Neural cell (in vitro differentiated cells): ENCODE results near the gene SYP. TPM values are rescaled to one million over a fixed set of nuclear protein-coding genes. Genes with fewer than 3 reads are reported as not detected.

Source experiments
- H2AFZ ChIP-seq: fragments of 200-600, 300-800 bp; sonication (generic), shearing (Covaris generic); 2 replicates; pipeline ENCODE4 v1.6.0; 2014; ENCODE audit warnings: low read depth, mild to moderate bottlenecking, antibody characterized with exemption, low read length, moderate library complexity
- H3F3A ChIP-seq: fragments of 200-600 bp; shearing (Covaris generic); 2 replicates; pipeline ENCODE4 v1.6.1; 2016; ENCODE audit warnings: mild to moderate bottlenecking, moderate library complexity, mixed read lengths, antibody characterized with exemption, low read length; ENCODE audit not compliant: insufficient read depth, poor library complexity, severe bottlenecking
- H3K27ac ChIP-seq: fragments of 200-600, 300-800 bp; sonication (generic), shearing (Covaris generic); 2 replicates; pipeline ENCODE4 v1.5.1; 2014; ENCODE audit warnings: mild to moderate bottlenecking, low read length, moderate library complexity
- H3K27me3 ChIP-seq: fragments of 300-800, 200-600 bp; sonication (generic), shearing (Covaris generic); 2 replicates; pipeline ENCODE4 v1.6.0; 2014; ENCODE audit warnings: mild to moderate bottlenecking, low read depth, low read length, moderate library complexity; ENCODE audit not compliant: insufficient read depth
- H3K36me3 ChIP-seq: fragments of 300-800, 200-600 bp; sonication (generic), shearing (Covaris generic); 2 replicates; pipeline ENCODE4 v1.5.1; 2014; ENCODE audit warnings: mild to moderate bottlenecking, antibody characterized with exemption, low read length, moderate library complexity; ENCODE audit not compliant: insufficient read depth
- H3K4me2 ChIP-seq: fragments of 300-800, 200-600 bp; sonication (generic), shearing (Covaris generic); 2 replicates; pipeline ENCODE4 v1.6.0; 2014; ENCODE audit warnings: mild to moderate bottlenecking, low read length
- H3K4me3 ChIP-seq: fragments of 300-800, 200-600 bp; sonication (generic), shearing (Covaris generic); 2 replicates; pipeline ENCODE4 v1.5.1; 2014; ENCODE audit warnings: mild to moderate bottlenecking, low read length, moderate library complexity
- H3K79me2 ChIP-seq: fragments of 200-600 bp; shearing (Covaris generic); replicated peaks from 2 replicates; pipeline ENCODE4 v1.6.0; 2014; ENCODE audit warnings: mild to moderate bottlenecking, low read length, moderate library complexity; ENCODE audit not compliant: insufficient read depth
- H3K9ac ChIP-seq: fragments of 300-800, 200-600 bp; sonication (generic), shearing (Covaris generic); 2 replicates; pipeline ENCODE4 v1.6.1; 2016; ENCODE audit warnings: mild to moderate bottlenecking, low read length, mixed read lengths
- H3K9me2 ChIP-seq: fragments of 200-600 bp; shearing (Covaris generic); 2 replicates; pipeline ENCODE4 v1.6.1; 2016; ENCODE audit warnings: mild to moderate bottlenecking, low read length, mixed read lengths; ENCODE audit not compliant: insufficient read depth
- H3K9me3 ChIP-seq: fragments of 200-600, 300-800 bp; sonication (generic), shearing (Covaris generic); 2 replicates; pipeline ENCODE4 v1.6.1; 2016; ENCODE audit warnings: mild to moderate bottlenecking, mixed run types, low read length, moderate library complexity, mixed read lengths
- H4K20me1 ChIP-seq: fragments of 200-600 bp; shearing (Covaris generic); 2 replicates; pipeline ENCODE4 v1.6.1; 2016; ENCODE audit warnings: mild to moderate bottlenecking, mixed run types; ENCODE audit not compliant: insufficient read depth
- CTCF ChIP-seq: fragments of 450-650 bp; IDR thresholded peaks from 2 replicates; pipeline ENCODE4 v1.5.1; 2014; ENCODE audit warnings: antibody characterized with exemption, mild to moderate bottlenecking, moderate library complexity; ENCODE audit not compliant: poor library complexity, severe bottlenecking
- EP300 ChIP-seq: fragments of 450-650 bp; conservative IDR thresholded peaks from 2 replicates; pipeline ENCODE4 v1.6.1; 2014; ENCODE audit warnings: antibody characterized with exemption, mild to moderate bottlenecking, moderate library complexity; ENCODE audit not compliant: poor library complexity, severe bottlenecking
- EZH2 ChIP-seq: fragments of 200-600, 300-800 bp; shearing (Covaris generic), sonication (generic); IDR thresholded peaks from 2 replicates; pipeline ENCODE4 v1.6.1; 2014; ENCODE audit warnings: antibody characterized with exemption, low read length, borderline replicate concordance, mild to moderate bottlenecking; ENCODE audit not compliant: insufficient read depth, poor library complexity, severe bottlenecking
- MXI1 ChIP-seq: fragments of 450-650 bp; conservative IDR thresholded peaks from 2 replicates; pipeline ENCODE4 v1.6.1; 2014; ENCODE audit warnings: antibody characterized with exemption, mild to moderate bottlenecking; ENCODE audit not compliant: poor library complexity, severe bottlenecking
- POLR2AphosphoS5 ChIP-seq: IDR thresholded peaks from 2 replicates; pipeline ENCODE4 v1.6.1; 2012
- RAD21 ChIP-seq: fragments of 450-650 bp; conservative IDR thresholded peaks from 2 replicates; pipeline ENCODE4 v1.6.1; 2014; ENCODE audit warnings: antibody characterized with exemption, mild to moderate bottlenecking, moderate library complexity
- SMC3 ChIP-seq: fragments of 450-650 bp; conservative IDR thresholded peaks from 2 replicates; pipeline ENCODE4 v1.6.1; 2014; ENCODE audit warnings: antibody characterized with exemption, mild to moderate bottlenecking, moderate library complexity; ENCODE audit not compliant: poor library complexity
- TAF1 ChIP-seq: IDR thresholded peaks from 2 replicates; pipeline ENCODE4 v1.6.1; 2012; ENCODE audit warnings: low read depth
- polyA plus RNA-seq: library from polyadenylated mRNA; depleted of rRNA; stranded (reverse); fragments of >200 nt; gene quantifications from 2 replicates; pipeline ENCODE4 v1.2.3, GENCODE V29; 2014
- TF ChIP-seq, protein P1 (sequence below): IDR thresholded peaks from 2 replicates; pipeline ENCODE4 v1.6.1; 2012; ENCODE audit warnings: borderline replicate concordance

Gene SYP
- polyA plus RNA-seq, 1 donor from 2014 or later = 240 TPM

DNA sequence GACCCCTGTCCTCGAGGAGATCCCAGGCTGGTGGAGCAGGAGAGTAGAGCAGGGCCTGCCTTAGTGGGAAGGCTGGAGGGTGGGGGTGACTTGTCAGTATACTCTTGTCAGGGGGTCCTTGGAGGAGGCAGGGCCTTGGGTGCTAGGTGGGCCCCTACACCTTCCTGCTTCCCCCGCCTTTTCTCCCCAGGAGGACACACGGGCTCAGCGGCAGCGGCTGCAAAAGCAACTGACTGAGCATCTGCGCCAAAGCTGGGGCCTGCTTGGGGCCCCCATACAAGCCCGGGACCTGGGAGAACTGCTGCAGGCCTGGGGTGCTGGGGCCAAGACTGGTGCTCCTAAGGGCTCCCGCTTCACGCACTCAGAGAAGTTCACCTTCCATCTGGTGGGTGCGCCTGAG, 46.5 kb upstream of the SYP start:
- H3K79me2 ChIP-seq = no peaks in the 10 kb centered on the region
- H3K27ac ChIP-seq = no peak overlapping the region
- no peak overlapping the region for H3K4me2 ChIP-seq
- no peak overlapping the region for H3K4me3 ChIP-seq
- H3F3A ChIP-seq = no peaks in the 10 kb centered on the region
- H2AFZ ChIP-seq = no peak overlapping the region
- no peak for TF ChIP-seq SMC3
- TF ChIP-seq EP300 = no peak
- TF ChIP-seq, protein P1, sequence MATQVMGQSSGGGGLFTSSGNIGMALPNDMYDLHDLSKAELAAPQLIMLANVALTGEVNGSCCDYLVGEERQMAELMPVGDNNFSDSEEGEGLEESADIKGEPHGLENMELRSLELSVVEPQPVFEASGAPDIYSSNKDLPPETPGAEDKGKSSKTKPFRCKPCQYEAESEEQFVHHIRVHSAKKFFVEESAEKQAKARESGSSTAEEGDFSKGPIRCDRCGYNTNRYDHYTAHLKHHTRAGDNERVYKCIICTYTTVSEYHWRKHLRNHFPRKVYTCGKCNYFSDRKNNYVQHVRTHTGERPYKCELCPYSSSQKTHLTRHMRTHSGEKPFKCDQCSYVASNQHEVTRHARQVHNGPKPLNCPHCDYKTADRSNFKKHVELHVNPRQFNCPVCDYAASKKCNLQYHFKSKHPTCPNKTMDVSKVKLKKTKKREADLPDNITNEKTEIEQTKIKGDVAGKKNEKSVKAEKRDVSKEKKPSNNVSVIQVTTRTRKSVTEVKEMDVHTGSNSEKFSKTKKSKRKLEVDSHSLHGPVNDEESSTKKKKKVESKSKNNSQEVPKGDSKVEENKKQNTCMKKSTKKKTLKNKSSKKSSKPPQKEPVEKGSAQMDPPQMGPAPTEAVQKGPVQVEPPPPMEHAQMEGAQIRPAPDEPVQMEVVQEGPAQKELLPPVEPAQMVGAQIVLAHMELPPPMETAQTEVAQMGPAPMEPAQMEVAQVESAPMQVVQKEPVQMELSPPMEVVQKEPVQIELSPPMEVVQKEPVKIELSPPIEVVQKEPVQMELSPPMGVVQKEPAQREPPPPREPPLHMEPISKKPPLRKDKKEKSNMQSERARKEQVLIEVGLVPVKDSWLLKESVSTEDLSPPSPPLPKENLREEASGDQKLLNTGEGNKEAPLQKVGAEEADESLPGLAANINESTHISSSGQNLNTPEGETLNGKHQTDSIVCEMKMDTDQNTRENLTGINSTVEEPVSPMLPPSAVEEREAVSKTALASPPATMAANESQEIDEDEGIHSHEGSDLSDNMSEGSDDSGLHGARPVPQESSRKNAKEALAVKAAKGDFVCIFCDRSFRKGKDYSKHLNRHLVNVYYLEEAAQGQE = no peak
- TF ChIP-seq RAD21 = no peak
- TF ChIP-seq POLR2AphosphoS5 = no peak
- TF ChIP-seq EZH2 = no peak
- TF ChIP-seq TAF1 = no peak
- no peak for TF ChIP-seq MXI1
- TF ChIP-seq CTCF = no peak
- no peaks in the 10 kb centered on the region for H3K9me2 ChIP-seq
- no peaks in the 10 kb centered on the region for H3K9me3 ChIP-seq
- no peak overlapping the region for H3K9ac ChIP-seq
- no peaks in the 10 kb centered on the region for H4K20me1 ChIP-seq
- no peaks in the 10 kb centered on the region for H3K27me3 ChIP-seq
- H3K36me3 ChIP-seq = no peaks in the 10 kb centered on the region

- Histone ChIP-seq H3K9ac (no peak overlapping the region), H3K27me3 (no peaks in the 10 kb centered on the region), H4K20me1 (no peaks in the 10 kb centered on the region), H3K9me3 (no peaks in the 10 kb centered on the region), H3K36me3 (no peaks in the 10 kb centered on the region), H3K79me2 (no peaks in the 10 kb centered on the region), H3F3A (no peaks in the 10 kb centered on the region), H3K27ac (no peak overlapping the region), H2AFZ (no peak overlapping the region), H3K4me2 (no peak overlapping the region), H3K4me3 (no peak overlapping the region), H3K9me2 (no peaks in the 10 kb centered on the region)
- TF ChIP-seq POLR2AphosphoS5 = no peak
- TF ChIP-seq RAD21 = no peak
- no peak for TF ChIP-seq MXI1
- TF ChIP-seq, protein P1 = no peak
- TF ChIP-seq EZH2 = no peak
- TF ChIP-seq TAF1 = no peak
- TF ChIP-seq EP300 = no peak
- no peak for TF ChIP-seq SMC3
- no peak for TF ChIP-seq CTCF
Measured at GRCh38 chrX:49244207-49244606, 44.2 kb upstream of the SYP start.
